Osteoblast (primary cell): ENCODE data around the gene MTARC2. TPM values are rescaled to one million over a fixed set of nuclear protein-coding genes. Genes with fewer than 3 reads are reported as not detected.

Experiments used
- DNase-seq: peaks from one replicate; pipeline ENCODE4 v3.0.0; 2011; ENCODE audit warnings: low spot score, mixed read lengths; ENCODE audit not compliant: insufficient read length; ENCODE audit errors: missing footprints
- H2AFZ ChIP-seq: 2 replicates; pipeline ENCODE4 v1.6.0; 2011; ENCODE audit warnings: mild to moderate bottlenecking, low read length
- H3K27ac ChIP-seq: 2 replicates; pipeline ENCODE4 v1.5.1; 2011; ENCODE audit warnings: mild to moderate bottlenecking, low read depth, low read length, moderate library complexity
- H3K27me3 ChIP-seq: 2 replicates; pipeline ENCODE4 v1.6.0; 2012; ENCODE audit warnings: mild to moderate bottlenecking, control low read depth, inconsistent platforms, low read length, moderate library complexity; ENCODE audit not compliant: insufficient read depth
- H3K36me3 ChIP-seq: 2 replicates; pipeline ENCODE4 v1.5.1; 2011; ENCODE audit warnings: mild to moderate bottlenecking, low read length, control low read depth, moderate library complexity; ENCODE audit not compliant: insufficient read depth
- H3K4me1 ChIP-seq: 2 replicates; pipeline ENCODE4 v1.5.1; 2011; ENCODE audit warnings: mild to moderate bottlenecking, low read length, control low read depth, moderate library complexity; ENCODE audit not compliant: insufficient read depth
- H3K4me2 ChIP-seq: 2 replicates; pipeline ENCODE4 v1.6.0; 2011; ENCODE audit warnings: mild to moderate bottlenecking, low read length; ENCODE audit not compliant: insufficient read depth
- H3K4me3 ChIP-seq: fragments of 200-600 bp; sonication (generic); 3 replicates; pipeline ENCODE4 v1.5.1; 2012; ENCODE audit warnings: mild to moderate bottlenecking, low read length, inconsistent platforms; ENCODE audit not compliant: insufficient read depth
- H3K79me2 ChIP-seq: 2 replicates; pipeline ENCODE4 v1.6.0; 2012; ENCODE audit warnings: mild to moderate bottlenecking, low read length, control low read depth, inconsistent platforms; ENCODE audit not compliant: insufficient read depth
- H3K9me3 ChIP-seq: 2 replicates; pipeline ENCODE4 v1.5.1; 2011; ENCODE audit warnings: low read depth, low read length, control low read depth
- H4K20me1 ChIP-seq: 2 replicates; pipeline ENCODE4 v1.6.0; 2012; ENCODE audit warnings: mild to moderate bottlenecking, low read length, control low read depth; ENCODE audit not compliant: insufficient read depth
- total RNA-seq: library from RNA; depleted of rRNA; stranded (reverse); fragments of >200 nt; gene quantifications from 2 replicates; pipeline ENCODE4 v1.2.3, GENCODE V29; 2012
- TF ChIP-seq, protein P1 (sequence below): IDR thresholded peaks from 2 replicates; pipeline ENCODE4 v1.5.1; 2011; ENCODE audit warnings: mild to moderate bottlenecking, low read depth, low read length, moderate library complexity; ENCODE audit errors: extremely low read depth

MTARC2 gene
- total RNA-seq, 1 donor = 9.4 TPM

DNA sequence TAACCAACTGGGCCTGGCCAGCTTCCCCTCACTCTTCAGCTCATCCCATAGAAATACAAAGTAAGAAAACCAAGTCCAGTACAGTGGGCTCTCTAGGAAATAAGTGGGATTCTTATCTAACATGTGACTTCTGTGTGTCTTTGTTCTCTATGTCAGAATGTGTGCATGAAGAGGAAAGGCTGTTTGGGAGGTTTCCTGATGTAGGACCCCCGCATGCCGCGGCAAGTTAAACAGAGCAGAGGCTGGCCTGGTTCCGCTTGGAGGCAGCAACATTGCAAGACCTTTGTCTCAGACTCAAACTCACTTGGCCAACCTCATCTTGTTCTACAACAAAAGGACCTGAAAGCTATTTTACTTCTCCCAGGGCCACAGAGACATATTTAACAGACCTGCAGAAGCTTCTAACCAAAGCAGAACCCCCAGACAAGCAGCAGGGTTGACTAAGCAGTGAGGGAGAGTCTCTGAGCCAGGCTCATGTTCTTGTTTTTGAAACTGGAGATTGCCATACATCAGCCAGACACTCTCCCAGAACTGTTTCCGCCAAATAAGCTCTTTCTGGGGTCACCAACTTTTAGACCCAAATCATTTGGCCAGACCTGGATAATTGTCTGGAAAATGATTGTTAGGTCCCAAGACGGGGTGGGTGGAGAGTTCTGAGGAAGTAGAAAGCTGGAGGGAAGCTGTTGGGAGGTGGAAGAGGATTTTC is 6.2 kb downstream of the MTARC2 start:
- no peak overlapping the region for H3K4me2 ChIP-seq
- H2AFZ ChIP-seq = no peak overlapping the region
- no peak overlapping the region for H3K4me3 ChIP-seq

DNA sequence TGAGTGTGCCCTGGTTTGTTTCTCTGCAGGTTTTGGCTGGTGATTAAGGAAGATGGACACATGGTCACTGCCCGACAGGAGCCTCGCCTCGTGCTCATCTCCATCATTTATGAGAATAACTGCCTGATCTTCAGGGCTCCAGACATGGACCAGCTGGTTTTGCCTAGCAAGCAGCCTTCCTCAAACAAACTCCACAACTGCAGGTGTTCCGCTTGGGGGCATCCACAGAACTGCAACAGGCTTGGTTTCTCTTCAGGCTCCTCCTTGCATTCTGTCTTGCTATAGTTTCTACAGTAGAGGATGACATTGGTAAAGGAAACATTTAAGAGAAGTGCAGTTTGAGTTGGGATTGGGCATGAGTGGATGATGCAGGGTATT is 6.8 kb downstream of the MTARC2 start:
- Histone ChIP-seq H3K27ac (no peak overlapping the region), H4K20me1 (no peaks in the 10 kb centered on the region), H3K9me3 (no peaks in the 10 kb centered on the region), H2AFZ (no peak overlapping the region), H3K36me3 (no peaks in the 10 kb centered on the region), H3K79me2 (no peaks in the 10 kb centered on the region), H3K4me3 (no peak overlapping the region), H3K4me2 (no peak overlapping the region), H3K4me1 (no peaks in the 10 kb centered on the region), H3K27me3 (no peaks in the 10 kb centered on the region)
- TF ChIP-seq, protein P1, sequence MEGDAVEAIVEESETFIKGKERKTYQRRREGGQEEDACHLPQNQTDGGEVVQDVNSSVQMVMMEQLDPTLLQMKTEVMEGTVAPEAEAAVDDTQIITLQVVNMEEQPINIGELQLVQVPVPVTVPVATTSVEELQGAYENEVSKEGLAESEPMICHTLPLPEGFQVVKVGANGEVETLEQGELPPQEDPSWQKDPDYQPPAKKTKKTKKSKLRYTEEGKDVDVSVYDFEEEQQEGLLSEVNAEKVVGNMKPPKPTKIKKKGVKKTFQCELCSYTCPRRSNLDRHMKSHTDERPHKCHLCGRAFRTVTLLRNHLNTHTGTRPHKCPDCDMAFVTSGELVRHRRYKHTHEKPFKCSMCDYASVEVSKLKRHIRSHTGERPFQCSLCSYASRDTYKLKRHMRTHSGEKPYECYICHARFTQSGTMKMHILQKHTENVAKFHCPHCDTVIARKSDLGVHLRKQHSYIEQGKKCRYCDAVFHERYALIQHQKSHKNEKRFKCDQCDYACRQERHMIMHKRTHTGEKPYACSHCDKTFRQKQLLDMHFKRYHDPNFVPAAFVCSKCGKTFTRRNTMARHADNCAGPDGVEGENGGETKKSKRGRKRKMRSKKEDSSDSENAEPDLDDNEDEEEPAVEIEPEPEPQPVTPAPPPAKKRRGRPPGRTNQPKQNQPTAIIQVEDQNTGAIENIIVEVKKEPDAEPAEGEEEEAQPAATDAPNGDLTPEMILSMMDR = no peak
- no peak for DNase-seq

More for the DNA sequence above, 6.2 kb downstream of the MTARC2 start:
- no peak overlapping the region for H3K27ac ChIP-seq
- H3K36me3 ChIP-seq = no peaks in the 10 kb centered on the region
- no peaks in the 10 kb centered on the region for H3K4me1 ChIP-seq
- H3K79me2 ChIP-seq = peaks cover 4% of the 10 kb centered on the region
- no peaks in the 10 kb centered on the region for H4K20me1 ChIP-seq
- no peak for DNase-seq
- no peaks in the 10 kb centered on the region for H3K27me3 ChIP-seq
- no peaks in the 10 kb centered on the region for H3K9me3 ChIP-seq
- TF ChIP-seq, protein P1 = no peak

DNA sequence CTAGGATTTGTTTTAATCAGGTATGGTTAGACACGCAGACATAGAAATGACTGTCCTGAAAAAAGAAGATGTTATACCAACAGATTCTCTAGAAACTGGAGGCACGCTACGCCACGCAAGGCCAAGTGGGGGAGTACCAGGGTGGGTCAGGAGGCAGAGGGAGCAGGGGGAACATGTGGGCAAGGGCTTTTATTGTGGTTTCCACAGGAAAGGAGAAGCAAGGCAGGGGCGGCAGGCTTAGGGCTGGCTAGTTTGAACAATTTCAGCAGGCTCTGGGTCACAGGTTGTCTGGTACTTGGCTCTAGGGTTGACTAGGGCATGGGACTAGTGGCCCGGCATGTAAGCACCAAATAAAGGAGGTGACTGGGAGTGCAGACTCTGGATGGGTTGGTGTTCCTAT is 7.2 kb downstream of the MTARC2 start:
- H3K27me3 ChIP-seq = no peaks in the 10 kb centered on the region
- H3K4me1 ChIP-seq = no peaks in the 10 kb centered on the region
- H3K27ac ChIP-seq = no peak overlapping the region
- no peak for DNase-seq
- no peaks in the 10 kb centered on the region for H3K79me2 ChIP-seq
- no peaks in the 10 kb centered on the region for H3K36me3 ChIP-seq
- H3K9me3 ChIP-seq = no peaks in the 10 kb centered on the region
- TF ChIP-seq, protein P1 = no peak
- no peak overlapping the region for H2AFZ ChIP-seq
- no peaks in the 10 kb centered on the region for H4K20me1 ChIP-seq
- no peak overlapping the region for H3K4me3 ChIP-seq
- no peak overlapping the region for H3K4me2 ChIP-seq

DNA sequence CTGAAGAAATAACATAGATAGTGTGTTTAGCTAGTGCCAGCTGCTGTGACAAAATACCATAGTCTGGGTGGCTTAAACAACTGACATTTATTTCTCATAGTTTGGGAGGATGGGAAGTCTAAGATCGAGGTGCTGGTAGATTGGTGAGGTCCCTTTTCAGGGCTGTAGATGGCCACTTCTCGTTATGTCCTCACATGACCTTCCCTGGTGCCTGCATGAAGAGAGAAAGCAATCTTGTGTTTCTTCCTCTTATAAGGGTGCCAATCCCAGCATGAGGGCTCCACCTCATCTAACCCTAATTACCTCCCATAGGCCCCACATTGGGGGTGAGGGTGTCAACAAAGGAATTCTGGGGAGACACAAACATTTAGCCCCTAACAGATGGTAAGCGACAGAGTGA is 9.3 kb downstream of the MTARC2 start:
- TF ChIP-seq, protein P1 = no peak
- H3K4me3 ChIP-seq = no peak overlapping the region
- H3K4me1 ChIP-seq = no peaks in the 10 kb centered on the region
- no peak overlapping the region for H3K27ac ChIP-seq
- H4K20me1 ChIP-seq = no peaks in the 10 kb centered on the region
- no peaks in the 10 kb centered on the region for H3K79me2 ChIP-seq
- H3K27me3 ChIP-seq = no peaks in the 10 kb centered on the region
- H3K36me3 ChIP-seq = no peaks in the 10 kb centered on the region
- no peak for DNase-seq
- H3K9me3 ChIP-seq = no peaks in the 10 kb centered on the region
- H3K4me2 ChIP-seq = no peak overlapping the region
- no peak overlapping the region for H2AFZ ChIP-seq
